Activated CD4-positive, alpha-beta T cell treated with anti-CD3 and anti-CD28 coated beads, Interleukin-2, amount 50 U/mL, for 48 hours (primary cell): Measurements from ENCODE around the gene ELN.

Source experiments
- DNase-seq, 2 experiments: peaks; one replicate each; pipeline ENCODE4 v3.0.0-alpha.2; 2020

ELN gene

DNA sequence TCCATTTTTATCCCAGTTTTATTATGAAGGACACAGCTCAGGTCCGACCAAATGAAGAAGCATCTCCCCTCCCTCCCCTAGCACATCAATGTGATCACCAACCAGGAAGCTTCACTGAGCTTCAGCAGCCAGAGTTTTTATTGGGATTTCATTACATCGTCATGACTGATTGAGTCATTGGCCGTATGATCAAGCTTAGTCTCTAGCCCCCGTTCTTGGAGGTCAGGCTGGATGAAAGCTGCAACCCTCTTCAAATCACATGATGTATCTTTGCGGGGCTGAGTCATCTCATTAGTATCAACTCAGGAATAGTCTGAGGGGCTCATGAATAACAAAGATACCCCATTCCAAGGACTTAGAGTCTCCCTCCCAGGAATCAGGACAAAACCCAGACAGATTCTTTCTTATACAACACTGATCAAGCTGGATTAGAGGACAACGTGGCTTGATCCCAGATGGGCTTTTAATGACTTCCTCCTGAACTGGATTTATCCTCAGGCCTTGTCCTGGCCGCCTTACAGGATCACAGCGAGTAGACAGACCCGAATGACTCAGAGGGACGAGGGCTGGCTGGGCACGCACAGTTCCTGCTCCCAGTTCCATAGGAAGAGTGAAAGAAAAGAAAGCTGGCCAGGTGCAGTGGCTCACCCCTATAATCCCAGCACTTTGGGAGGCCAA is 70.1 kb downstream of the ELN start:
- DNase-seq: no peak

DNA sequence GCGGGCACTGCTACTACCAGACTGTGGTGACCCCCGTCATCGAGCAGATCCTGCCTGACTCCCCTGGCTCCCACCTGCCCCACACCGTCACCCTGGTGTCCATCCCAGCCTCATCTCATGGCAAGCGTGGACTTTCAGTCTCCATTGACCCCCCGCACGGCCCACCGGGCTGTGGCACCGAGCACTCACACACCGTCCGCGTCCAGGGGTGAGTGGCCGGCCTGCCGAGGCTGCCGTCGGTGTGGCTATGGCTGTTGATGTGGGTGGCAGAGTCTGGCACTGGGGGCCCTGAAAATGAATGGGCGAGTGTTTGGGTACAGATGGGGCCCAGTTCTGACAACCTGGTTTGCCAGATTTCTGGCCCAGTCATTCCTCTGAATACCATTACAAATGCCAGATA is 71.1 kb downstream of the ELN start:
- no peak for DNase-seq

DNA sequence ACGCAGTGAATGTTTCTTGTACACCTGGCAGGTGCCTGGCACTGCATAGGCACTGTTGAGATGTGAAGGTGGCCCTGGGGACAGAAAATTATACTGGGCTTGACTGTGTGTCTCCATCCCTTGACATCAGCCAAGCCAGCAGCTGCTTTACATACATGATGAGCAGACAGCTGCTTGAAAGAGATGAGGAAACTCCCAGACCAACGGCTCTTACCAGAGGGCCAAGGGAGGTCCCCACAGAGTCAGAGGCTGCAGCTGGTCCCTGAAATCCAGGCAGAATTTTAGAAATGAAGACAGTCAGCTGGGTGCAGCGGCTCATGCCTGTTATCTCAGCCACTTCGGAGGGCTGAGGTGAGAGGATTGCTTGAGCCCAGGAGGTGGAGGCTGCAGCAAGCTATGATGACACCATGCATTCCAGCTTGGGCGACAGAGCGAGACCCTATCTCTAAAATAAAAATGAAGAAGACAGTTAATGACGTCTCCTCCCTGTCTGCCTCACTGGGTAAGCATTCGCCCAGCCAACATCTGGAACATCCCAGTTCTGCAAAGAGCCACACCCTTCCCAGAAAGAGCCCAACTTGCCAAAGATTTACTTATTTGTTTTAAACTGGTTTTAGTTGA is 73.2 kb downstream of the ELN start:
- no peak for DNase-seq

DNA sequence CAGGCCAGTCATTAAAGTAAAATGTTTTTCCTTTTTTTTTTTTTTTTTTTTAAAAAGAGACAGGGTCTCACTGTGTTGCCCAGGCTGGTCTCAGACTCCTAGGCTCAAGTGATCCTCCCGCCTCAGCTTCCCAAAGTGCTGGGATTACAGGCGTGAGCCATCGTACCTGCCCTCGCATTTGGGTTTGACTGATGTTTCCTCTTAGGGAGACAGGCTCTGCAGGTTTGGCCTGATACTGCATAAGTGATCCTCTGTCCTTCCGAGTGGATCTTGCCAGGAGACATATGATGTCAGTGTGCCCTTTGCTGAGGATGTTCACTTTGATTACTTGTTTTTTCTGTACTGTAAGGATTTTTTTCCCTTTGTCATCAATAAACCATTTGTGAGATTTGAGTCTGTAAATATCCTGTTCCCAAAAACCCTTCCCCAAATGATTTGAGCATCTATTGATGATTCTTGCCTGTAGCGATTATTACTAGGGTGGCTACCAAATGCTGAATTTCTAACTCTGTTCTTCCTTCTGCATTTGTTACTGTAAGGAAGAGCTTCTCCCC is 75.3 kb downstream of the ELN start:
- no peak for DNase-seq

DNA sequence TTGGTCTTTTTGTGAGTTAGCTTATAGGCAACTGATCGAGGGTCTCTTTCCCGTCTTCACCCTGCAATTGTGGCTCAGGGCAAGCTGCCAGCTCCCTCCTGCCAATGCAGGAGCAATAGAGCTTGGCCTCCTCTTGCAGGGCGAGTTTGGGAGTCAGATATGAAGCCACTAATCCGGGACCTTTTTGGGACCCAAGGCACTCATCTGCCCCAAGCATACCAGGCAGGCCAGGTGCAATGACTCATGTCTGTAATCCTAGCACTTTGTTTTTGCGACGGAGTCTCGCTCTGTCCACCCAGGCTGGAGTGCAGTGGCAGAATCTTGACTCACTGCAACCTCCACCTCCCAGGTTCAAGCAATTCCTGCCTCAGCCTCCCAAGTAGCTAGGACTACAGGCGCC is 76.7 kb downstream of the ELN start:
- no peak for DNase-seq

DNA sequence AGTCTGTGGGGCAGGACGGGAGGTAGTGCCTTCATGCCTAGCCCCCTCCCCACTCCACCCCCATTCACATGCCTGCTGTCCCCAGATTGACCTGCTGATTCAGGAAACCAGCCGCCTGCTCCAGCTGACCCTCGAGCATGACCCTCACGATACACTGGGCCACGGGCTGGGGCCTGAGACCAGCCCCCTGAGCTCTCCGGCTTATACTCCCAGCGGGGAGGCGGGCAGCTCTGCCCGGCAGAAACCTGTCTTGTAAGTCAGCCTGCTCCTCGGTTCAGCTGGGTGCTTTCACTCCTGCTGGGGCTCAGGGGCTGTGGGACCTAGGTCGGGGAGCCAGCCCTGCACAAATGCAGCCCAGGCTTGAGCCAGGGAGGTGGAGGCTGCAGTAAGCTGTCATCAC is 78.0 kb downstream of the ELN start:
- DNase-seq: no peak

DNA sequence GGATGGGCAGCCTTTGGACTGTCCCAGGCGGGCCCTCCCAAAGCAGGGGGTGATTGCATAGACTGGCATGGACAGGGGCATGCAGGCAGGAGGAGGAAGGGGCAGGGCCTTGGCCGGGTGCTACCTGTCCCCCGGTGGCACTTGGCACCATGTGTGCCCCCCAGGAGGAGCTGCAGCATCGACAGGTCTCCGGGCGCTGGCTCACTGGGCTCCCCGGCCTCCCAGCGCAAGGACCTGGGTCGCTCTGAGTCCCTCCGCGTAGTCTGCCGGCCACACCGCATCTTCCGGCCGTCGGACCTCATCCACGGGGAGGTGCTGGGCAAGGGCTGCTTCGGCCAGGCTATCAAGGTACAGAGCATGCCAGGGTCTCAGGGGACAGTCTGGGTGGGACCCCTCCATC is 78.9 kb downstream of the ELN start:
- DNase-seq: no peak

DNA sequence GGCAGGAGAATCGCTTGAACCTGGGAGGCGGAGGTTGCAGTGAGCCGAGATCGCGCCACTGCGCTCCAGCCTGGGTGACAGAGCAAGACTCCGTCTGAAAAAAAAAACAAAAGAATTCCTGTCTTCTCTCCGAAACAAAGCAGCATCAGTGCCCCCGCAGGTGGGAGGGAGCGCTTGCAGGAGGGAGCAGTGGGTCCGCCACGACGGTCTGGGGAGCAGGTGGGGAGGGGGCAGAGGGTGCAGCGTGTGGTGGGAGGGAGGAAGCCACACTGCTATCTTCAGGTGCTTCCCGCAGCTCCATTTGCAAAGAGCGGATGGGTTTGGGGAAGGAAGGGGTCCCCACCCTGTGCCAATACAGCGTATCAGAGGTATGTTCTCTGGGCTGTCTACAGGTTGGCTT is 87.4 kb downstream of the ELN start:
- DNase-seq: no peak

DNA sequence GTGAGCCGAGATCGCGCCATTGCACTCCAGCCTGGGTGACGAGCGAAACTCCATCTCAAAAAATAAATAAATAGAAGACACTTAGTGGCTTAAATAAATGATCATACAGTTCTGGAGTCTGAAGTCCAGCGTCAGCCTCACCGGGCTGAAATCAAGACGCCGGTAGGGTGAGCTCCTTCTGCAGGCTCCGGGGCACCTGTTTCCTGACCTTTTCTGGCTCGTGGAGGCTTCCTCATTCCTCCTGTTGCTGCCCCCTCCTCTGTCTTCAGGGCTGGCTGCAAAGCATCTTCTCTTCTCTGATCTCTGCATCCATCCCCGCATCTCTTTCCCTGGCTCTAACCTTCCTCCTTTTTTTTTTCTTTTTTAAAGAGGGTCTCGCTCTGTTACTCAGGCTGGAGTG is 88.4 kb downstream of the ELN start:
- DNase-seq: no peak
